Liver (tissue), 3 donors: Measurements from ENCODE around the gene FIBCD1.

Source experiments
- CTCF ChIP-seq: fragments of 150-350 bp; IDR thresholded peaks from 2 replicates; pipeline ENCODE4 v1.5.1; 2017; ENCODE audit warnings: improper control_type of control experiment, low read depth, low read length; ENCODE audit not compliant: missing input control
- GABPA ChIP-seq, 2 donors: IDR thresholded peaks in 1 of 2; conservative IDR thresholded peaks in 1 of 2; 2 replicates each; pipeline ENCODE4 v1.6.1; 2016; ENCODE audit warnings: antibody characterized with exemption in 2 of 2, mild to moderate bottlenecking in 1 of 2, moderate library complexity in 1 of 2
- MAX ChIP-seq: IDR thresholded peaks from 2 replicates; pipeline ENCODE4 v1.6.1; 2016; ENCODE audit warnings: antibody characterized with exemption
- RAD21 ChIP-seq, 2 donors: IDR thresholded peaks; 2 replicates each; pipeline ENCODE4 v1.6.1; 2016; ENCODE audit warnings: antibody characterized with exemption in 2 of 2, mild to moderate bottlenecking in 2 of 2
- YY1 ChIP-seq: IDR thresholded peaks from 2 replicates; pipeline ENCODE4 v1.6.1; 2016; ENCODE audit warnings: antibody characterized with exemption, mild to moderate bottlenecking
- TF ChIP-seq, protein P1 (sequence below): IDR thresholded peaks from 2 replicates; pipeline ENCODE4 v1.6.1; 2016; ENCODE audit warnings: antibody characterized with exemption
- donor health status: healthy.
- donor health status: healthy.

DNA sequence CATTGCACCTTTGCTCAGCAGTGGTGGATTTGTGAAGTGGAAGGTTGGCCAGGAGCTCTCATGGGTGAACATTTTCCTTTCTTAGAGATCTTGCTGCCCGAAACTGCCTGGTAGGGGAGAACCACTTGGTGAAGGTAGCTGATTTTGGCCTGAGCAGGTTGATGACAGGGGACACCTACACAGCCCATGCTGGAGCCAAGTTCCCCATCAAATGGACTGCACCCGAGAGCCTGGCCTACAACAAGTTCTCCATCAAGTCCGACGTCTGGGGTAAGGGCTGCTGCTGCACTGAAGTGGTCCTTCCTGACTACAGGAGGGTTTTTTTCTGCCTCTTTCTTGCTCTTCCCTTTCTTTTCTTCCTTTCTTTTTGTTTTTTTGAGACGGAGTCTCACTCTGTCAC lies 64.3 kb downstream of the FIBCD1 start:
- TF ChIP-seq MAX (no peak), CTCF (no peak), RAD21 (IDR thresholded peaks at IDR 0.05) (no peak), YY1 (no peak), GABPA (IDR thresholded peaks at IDR 0.05 in 1 of 2, conservative IDR thresholded peaks at IDR 0.05 in 1 of 2) (no peak)
- TF ChIP-seq, protein P1, sequence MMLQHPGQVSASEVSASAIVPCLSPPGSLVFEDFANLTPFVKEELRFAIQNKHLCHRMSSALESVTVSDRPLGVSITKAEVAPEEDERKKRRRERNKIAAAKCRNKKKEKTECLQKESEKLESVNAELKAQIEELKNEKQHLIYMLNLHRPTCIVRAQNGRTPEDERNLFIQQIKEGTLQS: no peak
